ENCODE results near the gene SLC1A2.

SLC1A2 gene

DNA sequence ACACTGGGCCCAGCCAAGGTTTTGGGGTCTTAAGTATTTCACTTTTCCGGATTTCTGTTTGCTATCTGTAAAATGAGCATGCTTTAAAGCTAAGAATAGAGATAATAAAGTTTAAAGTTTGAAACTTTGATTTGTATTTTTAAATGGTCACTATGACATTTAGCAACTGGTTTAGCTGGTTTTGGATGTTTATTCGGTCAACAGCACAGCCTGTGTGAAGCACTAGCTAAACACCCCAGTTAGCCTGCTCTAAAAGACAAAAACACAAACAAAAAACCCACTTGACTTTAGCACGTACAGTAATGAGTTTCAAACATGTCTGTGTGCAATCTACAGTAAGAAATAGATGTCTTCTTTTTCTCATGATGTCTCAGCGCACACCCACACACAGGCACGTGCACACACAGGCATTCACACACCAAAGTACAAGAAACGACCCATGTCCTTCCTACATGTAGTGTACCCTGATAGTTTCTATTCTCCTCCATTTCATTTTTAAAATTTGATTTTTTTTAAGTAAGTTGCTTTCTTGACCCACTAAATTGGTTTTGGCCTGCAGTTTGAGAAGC, 29.4 kb downstream of the SLC1A2 start:
- no peaks in the 10 kb centered on the region for H3K36me3 ChIP-seq (ENCODE audit: insufficient read depth, low read length)
- no peaks in the 10 kb centered on the region for H3K9me3 ChIP-seq (replicated peaks; ENCODE audit: low read length)
- H3K27me3 ChIP-seq (ENCODE audit: control insufficient read depth, insufficient read depth, low read length) = peaks cover 19% of the 10 kb centered on the region
- H3K4me3 ChIP-seq (ENCODE audit: low read length) = no peak overlapping the region
- H3K4me1 ChIP-seq (ENCODE audit: control insufficient read depth, insufficient read depth, low read length) = peaks cover 15% of the 10 kb centered on the region
- no peak overlapping the region for H3K4me2 ChIP-seq (ENCODE audit: low read length)
- no peak overlapping the region for H3K9ac ChIP-seq (ENCODE audit: low read depth, low read length)

DNA sequence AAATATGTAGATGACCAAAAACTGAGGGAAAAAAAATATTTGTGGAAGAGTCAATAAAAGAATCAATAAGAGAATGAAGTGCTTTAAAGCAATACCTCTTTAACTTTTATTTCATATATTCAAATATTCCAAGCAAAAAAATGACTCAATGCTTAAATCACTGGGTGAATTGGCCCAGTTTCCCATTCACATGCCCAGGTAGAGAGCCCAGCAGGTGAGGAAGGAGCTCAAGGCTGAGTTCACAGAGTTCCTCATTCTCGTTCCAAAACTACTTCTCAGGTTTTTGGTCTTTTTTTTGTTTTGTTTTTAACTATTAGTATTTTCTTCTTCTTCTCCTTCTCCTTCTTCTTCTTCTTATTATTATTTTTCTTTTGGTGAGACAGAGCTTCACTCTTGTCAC, 30.2 kb downstream of the SLC1A2 start:
- no peaks in the 10 kb centered on the region for H3K9me3 ChIP-seq (replicated peaks; ENCODE audit: low read length)
- peaks cover 14% of the 10 kb centered on the region for H3K27me3 ChIP-seq (ENCODE audit: control insufficient read depth, insufficient read depth, low read length)
- H3K36me3 ChIP-seq (ENCODE audit: insufficient read depth, low read length) = no peaks in the 10 kb centered on the region
- H3K9ac ChIP-seq (ENCODE audit: low read depth, low read length) = no peak overlapping the region
- peaks cover 15% of the 10 kb centered on the region for H3K4me1 ChIP-seq (ENCODE audit: control insufficient read depth, insufficient read depth, low read length)
- H3K4me3 ChIP-seq (ENCODE audit: low read length) = no peak overlapping the region
- no peak overlapping the region for H3K4me2 ChIP-seq (ENCODE audit: low read length)

DNA sequence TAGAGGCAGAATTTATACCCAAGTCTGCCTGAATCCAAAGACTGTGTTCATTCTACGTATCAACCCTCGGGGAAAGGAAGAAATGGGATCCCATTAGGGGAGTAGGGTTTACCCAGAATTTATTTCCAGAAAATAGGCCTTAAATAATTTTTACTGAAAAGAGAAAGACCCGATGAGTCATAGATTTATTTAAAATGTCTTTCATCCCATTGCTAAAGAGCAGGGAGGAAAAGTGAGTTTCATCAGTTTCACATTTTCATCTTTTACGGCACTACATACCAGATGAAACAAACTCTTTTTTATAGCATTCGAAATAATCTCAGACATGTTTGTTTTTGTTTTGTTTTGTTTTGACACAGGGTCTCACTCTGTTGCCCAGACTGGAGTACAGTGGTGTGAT, 31.3 kb downstream of the SLC1A2 start:
- Histone ChIP-seq H3K4me2 (ENCODE audit: low read length) (no peak overlapping the region), H3K9me3 (replicated peaks; ENCODE audit: low read length) (no peaks in the 10 kb centered on the region), H3K9ac (ENCODE audit: low read depth, low read length) (no peak overlapping the region), H3K4me3 (ENCODE audit: low read length) (no peak overlapping the region), H3K4me1 (ENCODE audit: control insufficient read depth, insufficient read depth, low read length) (peaks cover 21% of the 10 kb centered on the region), H3K27me3 (ENCODE audit: control insufficient read depth, insufficient read depth, low read length) (peaks cover 4% of the 10 kb centered on the region), H3K36me3 (ENCODE audit: insufficient read depth, low read length) (no peaks in the 10 kb centered on the region)

GRCh38 chr11:35387111-35387982, 32.0 kb downstream of the SLC1A2 start:
- Histone ChIP-seq H3K27me3 (ENCODE audit: control insufficient read depth, insufficient read depth, low read length) (no peaks in the 10 kb centered on the region), H3K9me3 (replicated peaks; ENCODE audit: low read length) (no peaks in the 10 kb centered on the region), H3K4me3 (ENCODE audit: low read length) (no peak overlapping the region), H3K4me1 (ENCODE audit: control insufficient read depth, insufficient read depth, low read length) (peaks cover 21% of the 10 kb centered on the region), H3K36me3 (ENCODE audit: insufficient read depth, low read length) (no peaks in the 10 kb centered on the region), H3K4me2 (ENCODE audit: low read length) (no peak overlapping the region), H3K9ac (ENCODE audit: low read depth, low read length) (no peak overlapping the region)

DNA sequence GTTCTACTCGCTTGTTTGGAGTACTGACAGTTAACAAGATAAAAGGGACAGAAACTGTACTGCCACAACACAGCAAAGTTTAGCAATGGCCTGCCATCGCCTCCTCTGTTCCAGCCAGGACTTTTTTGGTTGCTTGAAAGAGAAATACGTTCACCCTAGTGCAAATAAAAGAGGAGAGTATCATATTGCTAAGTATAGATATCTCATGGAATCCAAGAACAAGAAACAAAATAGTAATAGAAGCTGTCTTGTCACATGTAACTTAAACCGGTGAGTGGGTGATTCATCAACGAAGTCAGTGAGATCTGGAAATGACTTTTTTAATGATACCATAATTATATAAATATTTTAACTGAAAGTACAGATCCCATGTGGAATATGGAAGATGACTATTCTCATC, 35.4 kb downstream of the SLC1A2 start:
- Histone ChIP-seq H3K9ac (ENCODE audit: low read depth, low read length) (no peak overlapping the region), H3K27me3 (ENCODE audit: control insufficient read depth, insufficient read depth, low read length) (no peaks in the 10 kb centered on the region), H3K9me3 (replicated peaks; ENCODE audit: low read length) (no peaks in the 10 kb centered on the region), H3K4me3 (ENCODE audit: low read length) (no peak overlapping the region), H3K4me1 (ENCODE audit: control insufficient read depth, insufficient read depth, low read length) (peaks cover 6% of the 10 kb centered on the region), H3K4me2 (ENCODE audit: low read length) (no peak overlapping the region), H3K36me3 (ENCODE audit: insufficient read depth, low read length) (no peaks in the 10 kb centered on the region)

GRCh38 chr11:35381709-35382322, 37.5 kb downstream of the SLC1A2 start:
- peaks cover 6% of the 10 kb centered on the region for H3K4me1 ChIP-seq (ENCODE audit: control insufficient read depth, insufficient read depth, low read length)
- no peaks in the 10 kb centered on the region for H3K36me3 ChIP-seq (ENCODE audit: insufficient read depth, low read length)
- no peak overlapping the region for H3K9ac ChIP-seq (ENCODE audit: low read depth, low read length)
- no peak overlapping the region for H3K4me2 ChIP-seq (ENCODE audit: low read length)
- H3K27me3 ChIP-seq (ENCODE audit: control insufficient read depth, insufficient read depth, low read length) = no peaks in the 10 kb centered on the region
- H3K4me3 ChIP-seq (ENCODE audit: low read length) = no peak overlapping the region
- H3K9me3 ChIP-seq (replicated peaks; ENCODE audit: low read length) = no peaks in the 10 kb centered on the region

GRCh38 chr11:35380603-35381002, 38.8 kb downstream of the SLC1A2 start:
- no peak overlapping the region for H3K4me2 ChIP-seq (ENCODE audit: low read length)
- no peaks in the 10 kb centered on the region for H3K36me3 ChIP-seq (ENCODE audit: insufficient read depth, low read length)
- no peak overlapping the region for H3K9ac ChIP-seq (ENCODE audit: low read depth, low read length)
- no peak overlapping the region for H3K4me3 ChIP-seq (ENCODE audit: low read length)
- no peaks in the 10 kb centered on the region for H3K27me3 ChIP-seq (ENCODE audit: control insufficient read depth, insufficient read depth, low read length)
- H3K9me3 ChIP-seq (replicated peaks; ENCODE audit: low read length) = no peaks in the 10 kb centered on the region
- H3K4me1 ChIP-seq (ENCODE audit: control insufficient read depth, insufficient read depth, low read length) = peaks cover 6% of the 10 kb centered on the region

DNA sequence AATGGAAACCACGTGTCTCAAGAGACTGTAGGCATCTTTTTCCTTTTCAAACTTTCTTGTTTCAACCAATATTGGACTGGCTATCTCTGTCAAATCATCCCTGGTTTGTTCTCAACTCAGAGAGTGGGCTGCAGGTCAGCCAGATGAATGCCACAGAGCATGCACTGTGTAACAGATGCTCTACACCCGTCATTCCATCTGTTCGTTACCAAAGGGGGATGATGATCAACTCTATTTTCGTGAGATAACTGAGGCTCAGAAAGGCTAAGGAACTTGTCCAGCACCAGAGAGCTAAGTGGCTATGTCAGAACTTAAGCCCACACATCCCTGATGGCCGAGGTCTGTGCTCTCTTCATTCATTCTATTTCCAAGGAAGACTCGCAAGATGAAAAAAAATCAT, 42.1 kb downstream of the SLC1A2 start:
- no peaks in the 10 kb centered on the region for H3K27me3 ChIP-seq (ENCODE audit: control insufficient read depth, insufficient read depth, low read length)
- no peaks in the 10 kb centered on the region for H3K36me3 ChIP-seq (ENCODE audit: insufficient read depth, low read length)
- no peak overlapping the region for H3K4me3 ChIP-seq (ENCODE audit: low read length)
- H3K9me3 ChIP-seq (replicated peaks; ENCODE audit: low read length) = no peaks in the 10 kb centered on the region
- no peak overlapping the region for H3K4me2 ChIP-seq (ENCODE audit: low read length)
- H3K9ac ChIP-seq (ENCODE audit: low read depth, low read length) = no peak overlapping the region
- no peaks in the 10 kb centered on the region for H3K4me1 ChIP-seq (ENCODE audit: control insufficient read depth, insufficient read depth, low read length)

- Histone ChIP-seq H3K4me3 (ENCODE audit: low read length) (no peak overlapping the region), H3K27me3 (ENCODE audit: control insufficient read depth, insufficient read depth, low read length) (no peaks in the 10 kb centered on the region), H3K9ac (ENCODE audit: low read depth, low read length) (no peak overlapping the region), H3K36me3 (ENCODE audit: insufficient read depth, low read length) (no peaks in the 10 kb centered on the region), H3K9me3 (replicated peaks; ENCODE audit: low read length) (no peaks in the 10 kb centered on the region), H3K4me2 (ENCODE audit: low read length) (no peak overlapping the region), H3K4me1 (ENCODE audit: control insufficient read depth, insufficient read depth, low read length) (no peaks in the 10 kb centered on the region)
These were observed 42.7 kb downstream of the SLC1A2 start for GRCh38 chr11:35376613-35377012.

DNA sequence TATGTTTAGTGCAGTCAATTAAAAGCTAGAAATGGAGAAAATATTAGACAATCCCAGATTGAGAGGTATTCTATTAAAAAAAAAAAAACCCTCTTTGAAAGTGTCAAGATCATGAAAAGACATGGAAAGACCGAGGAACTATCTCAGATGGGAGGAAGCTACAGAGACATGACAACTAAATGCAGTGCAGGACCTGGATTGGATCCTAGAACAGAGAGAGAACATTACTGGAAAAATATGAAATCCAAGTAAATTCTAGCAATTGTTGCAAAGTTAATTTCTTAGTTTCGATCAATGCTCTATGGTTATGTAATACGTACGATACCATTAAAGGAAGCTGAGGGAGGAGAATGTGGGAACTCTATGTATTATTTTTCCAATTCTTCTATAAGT, 43.2 kb downstream of the SLC1A2 start:
- no peaks in the 10 kb centered on the region for H3K4me1 ChIP-seq (ENCODE audit: control insufficient read depth, insufficient read depth, low read length)
- no peak overlapping the region for H3K4me3 ChIP-seq (ENCODE audit: low read length)
- H3K36me3 ChIP-seq (ENCODE audit: insufficient read depth, low read length) = no peaks in the 10 kb centered on the region
- H3K9me3 ChIP-seq (replicated peaks; ENCODE audit: low read length) = no peaks in the 10 kb centered on the region
- no peak overlapping the region for H3K4me2 ChIP-seq (ENCODE audit: low read length)
- no peak overlapping the region for H3K9ac ChIP-seq (ENCODE audit: low read depth, low read length)
- no peaks in the 10 kb centered on the region for H3K27me3 ChIP-seq (ENCODE audit: control insufficient read depth, insufficient read depth, low read length)

DNA sequence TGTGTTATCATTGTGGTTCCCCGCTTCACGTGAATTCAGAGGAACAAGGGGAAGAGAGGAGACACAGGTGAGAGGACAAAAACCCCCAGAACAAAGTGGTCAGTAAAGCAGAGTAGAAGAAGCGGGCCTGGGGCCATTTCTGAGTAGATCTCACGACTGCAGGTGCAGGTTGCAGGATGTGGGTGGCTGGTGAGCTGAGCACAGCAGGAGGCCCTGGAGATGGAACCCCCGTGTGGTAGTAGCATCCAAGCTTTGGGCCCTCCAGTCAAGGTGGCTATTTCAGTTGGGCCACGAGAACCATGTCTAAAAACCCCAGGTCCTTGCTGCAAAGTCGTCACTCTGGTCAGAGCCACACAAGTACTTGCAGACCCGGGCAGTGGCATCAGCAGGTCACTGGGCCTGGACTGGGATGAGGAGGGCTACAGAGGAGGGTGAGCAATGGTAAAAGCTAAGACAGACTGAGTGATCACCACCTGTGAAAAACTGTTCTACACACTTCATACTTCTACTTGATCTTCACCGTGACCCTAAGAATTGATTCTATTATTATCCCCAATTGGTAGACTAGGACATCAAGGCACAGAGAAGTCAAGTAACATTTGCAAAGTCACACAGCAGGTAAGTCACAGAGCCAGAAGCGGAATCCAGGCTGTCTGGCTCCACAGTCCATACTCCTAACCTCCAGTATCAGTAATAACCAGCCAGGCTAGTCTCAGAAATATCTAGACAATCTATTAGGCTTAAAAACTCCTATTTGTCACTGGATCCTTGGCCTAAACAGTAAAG, 43.8 kb downstream of the SLC1A2 start:
- H3K4me1 ChIP-seq (ENCODE audit: control insufficient read depth, insufficient read depth, low read length) = no peaks in the 10 kb centered on the region
- no peaks in the 10 kb centered on the region for H3K27me3 ChIP-seq (ENCODE audit: control insufficient read depth, insufficient read depth, low read length)
- H3K9me3 ChIP-seq (replicated peaks; ENCODE audit: low read length) = no peaks in the 10 kb centered on the region
- no peaks in the 10 kb centered on the region for H3K36me3 ChIP-seq (ENCODE audit: insufficient read depth, low read length)
- no peak overlapping the region for H3K4me3 ChIP-seq (ENCODE audit: low read length)
- no peak overlapping the region for H3K9ac ChIP-seq (ENCODE audit: low read depth, low read length)
- H3K4me2 ChIP-seq (ENCODE audit: low read length) = no peak overlapping the region
